MM.1S (cell line): ENCODE results near the gene ARSG.
A peak's percentile ranks its signal among the peaks of the same experiment; 100 is the strongest.

Experiments
- DNase-seq: peaks from one replicate; pipeline ENCODE4 v3.0.0-alpha.2; 2015
- H2AFZ ChIP-seq: fragments of 300-600 bp; sonication (generic); 2 replicates; pipeline ENCODE4 v1.6.0; 2016; ENCODE audit warnings: antibody characterized with exemption, low read length
- H3F3A ChIP-seq: fragments of 300-600 bp; sonication (generic); 2 replicates; pipeline ENCODE4 v1.6.1; 2016; ENCODE audit warnings: mild to moderate bottlenecking, antibody characterized with exemption, low read length, moderate library complexity, mixed read lengths; ENCODE audit not compliant: insufficient read depth
- H3K27ac ChIP-seq: fragments of 300-600 bp; sonication (generic); 2 replicates; pipeline ENCODE4 v1.5.1; 2016; ENCODE audit warnings: mild to moderate bottlenecking, low read length
- H3K27me3 ChIP-seq: fragments of 300-600 bp; sonication (generic); replicated peaks from 2 replicates; pipeline ENCODE4 v1.6.0; 2016; ENCODE audit warnings: low read length; ENCODE audit not compliant: insufficient read depth
- H3K36me3 ChIP-seq: fragments of 300-600 bp; sonication (generic); replicated peaks from 2 replicates; pipeline ENCODE4 v1.6.1; 2016; ENCODE audit warnings: mild to moderate bottlenecking, low read length, mixed read lengths; ENCODE audit not compliant: insufficient read depth
- H3K4me1 ChIP-seq: fragments of 300-600 bp; sonication (generic); 2 replicates; pipeline ENCODE4 v1.6.1; 2016; ENCODE audit warnings: low read length, mixed read lengths
- H3K4me2 ChIP-seq: fragments of 300-600 bp; sonication (generic); 2 replicates; pipeline ENCODE4 v1.6.0; 2016; ENCODE audit warnings: low read depth, low read length
- H3K4me3 ChIP-seq: fragments of 300-600 bp; sonication (generic); 2 replicates; pipeline ENCODE4 v1.5.1; 2016; ENCODE audit warnings: low read length, mixed read lengths
- H3K79me2 ChIP-seq: fragments of 300-600 bp; sonication (generic); 2 replicates; pipeline ENCODE4 v1.6.1; 2016; ENCODE audit warnings: mixed run types, low read length, mixed read lengths
- H3K9ac ChIP-seq: fragments of 300-600 bp; sonication (generic); 2 replicates; pipeline ENCODE4 v1.6.1; 2016; ENCODE audit warnings: low read length, mixed read lengths
- H3K9me2 ChIP-seq: fragments of 300-600 bp; sonication (generic); replicated peaks from 2 replicates; pipeline ENCODE4 v1.6.1; 2016; ENCODE audit warnings: mild to moderate bottlenecking, low read length, mixed read lengths; ENCODE audit not compliant: insufficient read depth
- H3K9me3 ChIP-seq: fragments of 300-600 bp; sonication (generic); replicated peaks from 2 replicates; pipeline ENCODE4 v1.6.1; 2016; ENCODE audit warnings: mild to moderate bottlenecking, low read length, mixed read lengths; ENCODE audit not compliant: insufficient read depth
- H4K20me1 ChIP-seq: fragments of 300-600 bp; sonication (generic); 2 replicates; pipeline ENCODE4 v1.6.1; 2016; ENCODE audit warnings: mild to moderate bottlenecking, low read length, moderate library complexity, mixed read lengths; ENCODE audit not compliant: insufficient read depth
- CTCF ChIP-seq: fragments of 300-600 bp; sonication (generic); IDR thresholded peaks from 2 replicates; pipeline ENCODE4 v1.5.1; 2016; ENCODE audit warnings: antibody characterized with exemption, low read length, mixed read lengths
- EZH2 ChIP-seq: fragments of 300-600 bp; sonication (generic); optimal IDR thresholded peaks from 2 replicates; pipeline ENCODE3; 2017; ENCODE audit warnings: low read depth, mild to moderate bottlenecking, antibody characterized with exemption, low read length, mixed read lengths
- EZH2phosphoT487 ChIP-seq: fragments of 300-600 bp; sonication (generic); IDR thresholded peaks from 2 replicates; pipeline ENCODE4 v1.6.1; 2018; ENCODE audit warnings: antibody characterized with exemption, low read length

ARSG gene

GRCh38 chr17:68453991-68454665 is 162.8 kb downstream of the ARSG start:
- DNase-seq: no peak
- Histone ChIP-seq H3K4me1 (peaks cover 13% of the 10 kb centered on the region), H3K79me2 (peaks cover 42% of the 10 kb centered on the region), H3K9me3 (no peaks in the 10 kb centered on the region), H2AFZ (no peak overlapping the region), H3K4me3 (no peak overlapping the region), H3K9me2 (no peaks in the 10 kb centered on the region), H3K9ac (no peak overlapping the region), H3K36me3 (no peaks in the 10 kb centered on the region), H3K27me3 (no peaks in the 10 kb centered on the region), H4K20me1 (no peaks in the 10 kb centered on the region), H3K4me2 (no peak overlapping the region), H3K27ac (no peak overlapping the region), H3F3A (peaks cover 13% of the 10 kb centered on the region)
- TF ChIP-seq EZH2 (no peak), CTCF (no peak), EZH2phosphoT487 (no peak)

GRCh38 chr17:68455901-68456338 is 164.6 kb downstream of the ARSG start:
- Histone ChIP-seq H3K79me2 (peaks cover 42% of the 10 kb centered on the region), H3K4me2 (peak overlapping the region; percentile 90), H3K36me3 (no peaks in the 10 kb centered on the region), H3K27me3 (no peaks in the 10 kb centered on the region), H3K4me1 (peaks cover 31% of the 10 kb centered on the region), H2AFZ (0 out of 2 replicates have a peak overlapping the region, but pooled peaks have one; percentile 2), H3K9me3 (no peaks in the 10 kb centered on the region), H3K9ac (peak overlapping the region; percentile 84), H3K9me2 (no peaks in the 10 kb centered on the region), H3F3A (peaks cover 31% of the 10 kb centered on the region), H4K20me1 (no peaks in the 10 kb centered on the region), H3K27ac (no peak overlapping the region), H3K4me3 (peak overlapping the region; percentile 68)
- no peak for DNase-seq
- TF ChIP-seq CTCF (no peak), EZH2 (no peak), EZH2phosphoT487 (no peak)

GRCh38 chr17:68456339-68457167 is 165.3 kb downstream of the ARSG start:
- H3K4me1 ChIP-seq: peaks cover 37% of the 10 kb centered on the region
- TF ChIP-seq EZH2phosphoT487 (no peak), CTCF (no peak), EZH2 (no peak)
- DNase-seq: peak; percentile 36

More at GRCh38 chr17:68456339-68457167, 165.3 kb downstream of the ARSG start:
- no peaks in the 10 kb centered on the region for H3K9me2 ChIP-seq
- H3K9me3 ChIP-seq: no peaks in the 10 kb centered on the region
- H3K79me2 ChIP-seq: peaks cover 42% of the 10 kb centered on the region
- H3K27me3 ChIP-seq: no peaks in the 10 kb centered on the region
- H3K4me3 ChIP-seq: peak overlapping the region; percentile 68
- H2AFZ ChIP-seq: 0 out of 2 replicates have a peak overlapping the region, but pooled peaks have one; percentile 2
- H3K36me3 ChIP-seq: no peaks in the 10 kb centered on the region
- peak overlapping the region; percentile 54 for H3K27ac ChIP-seq
- peak overlapping the region; percentile 90 for H3K4me2 ChIP-seq
- H3K9ac ChIP-seq: peak overlapping the region; percentile 84
- peaks cover 37% of the 10 kb centered on the region for H3F3A ChIP-seq
- H4K20me1 ChIP-seq: no peaks in the 10 kb centered on the region
